ENCODE results near the gene RNASEH2B. TPM values are rescaled to one million over a fixed set of nuclear protein-coding genes. Genes with fewer than 3 reads are reported as not detected.
A peak's percentile ranks its signal among the peaks of the same experiment; 100 is the strongest.

RNASEH2B gene
- total and polyA plus RNA-seq, 2 experiments from 2014 or later, result 39.0 to 64.8 TPM

- TF ChIP-seq ETS1 (IDR thresholded peaks at IDR 0.05) (no peak), ZNF331 (CRISPR knock-in tag; IDR thresholded peaks at IDR 0.05; ENCODE audit: low read depth) (no peak), STAT1 (IDR thresholded peaks at IDR 0.05; ENCODE audit: unreplicated experiment) (no peak), ZNF114 (CRISPR knock-in tag; IDR thresholded peaks at IDR 0.05) (no peak), EZH2phosphoT487 (IDR thresholded peaks at IDR 0.05; ENCODE audit: unreplicated experiment) (no peak)
These were observed 20.3 kb upstream of the RNASEH2B start (continued) for GRCh38 chr13:50889317-50889716.

GRCh38 chr13:50891206-50891605, 18.4 kb upstream of the RNASEH2B start:
- no peaks in the 10 kb centered on the region for H3K36me3 ChIP-seq (ENCODE audit: insufficient read depth)
- no peak for TF ChIP-seq ZNF114 (CRISPR knock-in tag; IDR thresholded peaks at IDR 0.05)
- no peaks in the 10 kb centered on the region for H3K79me2 ChIP-seq (replicated peaks; ENCODE audit: insufficient read depth)
- no peak overlapping the region for H3K4me3 ChIP-seq
- H3K4me3 Mint-ChIP-seq, result no peak overlapping the region
- peaks cover 12% of the 10 kb centered on the region; the same call in 1 of the 2 replicates for H3F3A ChIP-seq (replicated peaks; ENCODE audit: low read depth)
- peaks cover 5% of the 10 kb centered on the region for H3K27me3 Mint-ChIP-seq (ENCODE audit: insufficient read depth, low read depth, poor library complexity)
- H3K4me2 ChIP-seq, result no peak overlapping the region
- H3K4me1 ChIP-seq (ENCODE audit: insufficient read depth), result peaks cover 45% of the 10 kb centered on the region
- no peak overlapping the region for H3K27ac Mint-ChIP-seq
- DNase-seq (ENCODE audit: low spot score) (no peak), ATAC-seq (no peak)
- no peaks in the 10 kb centered on the region for H3K27me3 ChIP-seq (ENCODE audit: insufficient read depth)
- no peaks in the 10 kb centered on the region for H3K9me3 Mint-ChIP-seq
- H3K36me3 Mint-ChIP-seq (ENCODE audit: low read depth), result no peaks in the 10 kb centered on the region
- peaks cover 36% of the 10 kb centered on the region for H3K4me1 Mint-ChIP-seq
- H3K9me2 ChIP-seq (ENCODE audit: insufficient read depth), result peaks cover 12% of the 10 kb centered on the region; the same call in 1 of the 2 replicates
- peak overlapping the region; percentile 57; the same call in 1 of the 2 replicates for H2AFZ ChIP-seq
- no peaks in the 10 kb centered on the region for H4K20me1 ChIP-seq (replicated peaks; ENCODE audit: insufficient read depth)
- no peak overlapping the region for H3K27ac ChIP-seq (ENCODE audit: low read depth)

GRCh38 chr13:50892210-50892944, 17.2 kb upstream of the RNASEH2B start:
- peaks cover 45% of the 10 kb centered on the region for H3K4me1 ChIP-seq (ENCODE audit: insufficient read depth)
- H3K4me3 ChIP-seq, result no peak overlapping the region
- H3F3A ChIP-seq (replicated peaks; ENCODE audit: low read depth), result peaks cover 12% of the 10 kb centered on the region; the same call in 1 of the 2 replicates
- Mint-ChIP-seq H3K4me3 (peak overlapping the region; percentile 29), H3K27me3 (ENCODE audit: insufficient read depth, low read depth, poor library complexity) (peaks cover 5% of the 10 kb centered on the region), H3K9me3 (no peaks in the 10 kb centered on the region), H3K36me3 (ENCODE audit: low read depth) (no peaks in the 10 kb centered on the region), H3K27ac (peak overlapping the region; percentile 75), H3K4me1 (peaks cover 36% of the 10 kb centered on the region)
- peaks cover 12% of the 10 kb centered on the region; the same call in 1 of the 2 replicates for H3K9me2 ChIP-seq (ENCODE audit: insufficient read depth)
- H4K20me1 ChIP-seq (replicated peaks; ENCODE audit: insufficient read depth), result no peaks in the 10 kb centered on the region
- peak overlapping the region; percentile 69 for H3K4me2 ChIP-seq
- ATAC-seq, result peak; percentile 39; the same call in 2 of the 3 replicates
- DNase-seq (ENCODE audit: low spot score), result no peak
- H3K27ac ChIP-seq (ENCODE audit: low read depth), result no peak overlapping the region
- no peak overlapping the region for H2AFZ ChIP-seq
- H3K27me3 ChIP-seq (ENCODE audit: insufficient read depth), result no peaks in the 10 kb centered on the region
- no peaks in the 10 kb centered on the region for H3K36me3 ChIP-seq (ENCODE audit: insufficient read depth)
- no peaks in the 10 kb centered on the region for H3K79me2 ChIP-seq (replicated peaks; ENCODE audit: insufficient read depth)
- TF ChIP-seq CREB1 (CRISPR knock-in tag; IDR thresholded peaks at IDR 0.05; ENCODE audit: low read depth), result no peak
- no peak for TF ChIP-seq ZNF114 (CRISPR knock-in tag; IDR thresholded peaks at IDR 0.05)
- no peak for TF ChIP-seq JUNB (IDR thresholded peaks at IDR 0.05; ENCODE audit: unreplicated experiment)
- TF ChIP-seq EZH2phosphoT487 (IDR thresholded peaks at IDR 0.05; ENCODE audit: unreplicated experiment), result no peak
- TF ChIP-seq ZNF331 (CRISPR knock-in tag; IDR thresholded peaks at IDR 0.05; ENCODE audit: low read depth), result no peak
- no peak for TF ChIP-seq STAT1 (IDR thresholded peaks at IDR 0.05; ENCODE audit: unreplicated experiment)
- TF ChIP-seq POLR2AphosphoS5 (IDR thresholded peaks at IDR 0.05; ENCODE audit: low read depth), result no peak
- TF ChIP-seq NANOG (IDR thresholded peaks at IDR 0.05; ENCODE audit: borderline replicate concordance), result no peak
- TF ChIP-seq ZNF462 (CRISPR knock-in tag; IDR thresholded peaks at IDR 0.05), result no peak

Data from GM23338 (cell line).